Retina (tissue), 1 donor: ENCODE measurements around the gene ARHGAP5.
"Not testable (repeated sequence)": the region's sequence is repeated elsewhere in the genome, so short reads cannot be mapped to it uniquely, and the experiment has no call there.

Source experiments
- DNase-seq: peaks from one replicate; pipeline ENCODE4 v3.0.0-alpha.2; 2016

The ARHGAP5 gene

GRCh38 chr14:32110548-32110896 is 33.4 kb downstream of the ARHGAP5 start:
- no peak for DNase-seq

- no peak for DNase-seq
Measured at GRCh38 chr14:32121536-32121935, 44.4 kb downstream of the ARHGAP5 start.

- no peak for DNase-seq
Measured at GRCh38 chr14:32121948-32122347, 44.8 kb downstream of the ARHGAP5 start.

GRCh38 chr14:32126899-32127730 is 50.0 kb downstream of the ARHGAP5 start:
- DNase-seq, result not testable (repeated sequence)

- not testable (repeated sequence) for DNase-seq
Measured at GRCh38 chr14:32127731-32128654, 50.9 kb downstream of the ARHGAP5 start.

GRCh38 chr14:32128703-32129102 is 51.6 kb downstream of the ARHGAP5 start:
- DNase-seq, result no peak

GRCh38 chr14:32129124-32129523 is 52.0 kb downstream of the ARHGAP5 start:
- no peak for DNase-seq

GRCh38 chr14:32131689-32132088 is 54.6 kb downstream of the ARHGAP5 start:
- not testable (repeated sequence) for DNase-seq

GRCh38 chr14:32134448-32135097 is 57.5 kb downstream of the ARHGAP5 start:
- DNase-seq, result no peak

- DNase-seq, result no peak
Measured at GRCh38 chr14:32136027-32136825, 59.1 kb downstream of the ARHGAP5 start.

- no peak for DNase-seq
Measured at GRCh38 chr14:32137313-32137712, 60.2 kb downstream of the ARHGAP5 start.

- no peak for DNase-seq
Measured at GRCh38 chr14:32137892-32138291, 60.8 kb downstream of the ARHGAP5 start.

- no peak for DNase-seq
Measured at GRCh38 chr14:32142341-32142740, 65.2 kb downstream of the ARHGAP5 start.

GRCh38 chr14:32142754-32143437 is 65.8 kb downstream of the ARHGAP5 start:
- no peak for DNase-seq

GRCh38 chr14:32150392-32150791 is 73.3 kb downstream of the ARHGAP5 start:
- no peak for DNase-seq

GRCh38 chr14:32166029-32166428 is 88.9 kb downstream of the ARHGAP5 start:
- no peak for DNase-seq

GRCh38 chr14:32166924-32167323 is 89.8 kb downstream of the ARHGAP5 start:
- DNase-seq, result no peak

- DNase-seq, result no peak
Measured at GRCh38 chr14:32167907-32168306, 90.8 kb downstream of the ARHGAP5 start.

GRCh38 chr14:32169191-32169590 is 92.1 kb downstream of the ARHGAP5 start:
- DNase-seq, result no peak

GRCh38 chr14:32171469-32171868 is 94.4 kb downstream of the ARHGAP5 start:
- DNase-seq, result no peak

GRCh38 chr14:32183151-32184058 is 106.3 kb downstream of the ARHGAP5 start:
- DNase-seq, result no peak
